Osteoblast (primary cell): ENCODE results near the gene PPP2R5A. TPM values are rescaled to one million over a fixed set of nuclear protein-coding genes. Genes with fewer than 3 reads are reported as not detected.

ENCODE experiments used
- DNase-seq: peaks from one replicate; pipeline ENCODE4 v3.0.0; 2011; ENCODE audit warnings: low spot score, mixed read lengths; ENCODE audit not compliant: insufficient read length; ENCODE audit errors: missing footprints
- H2AFZ ChIP-seq: 2 replicates; pipeline ENCODE4 v1.6.0; 2011; ENCODE audit warnings: mild to moderate bottlenecking, low read length
- H3K27ac ChIP-seq: 2 replicates; pipeline ENCODE4 v1.5.1; 2011; ENCODE audit warnings: mild to moderate bottlenecking, low read depth, low read length, moderate library complexity
- H3K27me3 ChIP-seq: 2 replicates; pipeline ENCODE4 v1.6.0; 2012; ENCODE audit warnings: mild to moderate bottlenecking, control low read depth, inconsistent platforms, low read length, moderate library complexity; ENCODE audit not compliant: insufficient read depth
- H3K36me3 ChIP-seq: 2 replicates; pipeline ENCODE4 v1.5.1; 2011; ENCODE audit warnings: mild to moderate bottlenecking, low read length, control low read depth, moderate library complexity; ENCODE audit not compliant: insufficient read depth
- H3K4me1 ChIP-seq: 2 replicates; pipeline ENCODE4 v1.5.1; 2011; ENCODE audit warnings: mild to moderate bottlenecking, low read length, control low read depth, moderate library complexity; ENCODE audit not compliant: insufficient read depth
- H3K4me2 ChIP-seq: 2 replicates; pipeline ENCODE4 v1.6.0; 2011; ENCODE audit warnings: mild to moderate bottlenecking, low read length; ENCODE audit not compliant: insufficient read depth
- H3K4me3 ChIP-seq: fragments of 200-600 bp; sonication (generic); 3 replicates; pipeline ENCODE4 v1.5.1; 2012; ENCODE audit warnings: mild to moderate bottlenecking, low read length, inconsistent platforms; ENCODE audit not compliant: insufficient read depth
- H3K79me2 ChIP-seq: 2 replicates; pipeline ENCODE4 v1.6.0; 2012; ENCODE audit warnings: mild to moderate bottlenecking, low read length, control low read depth, inconsistent platforms; ENCODE audit not compliant: insufficient read depth
- H3K9me3 ChIP-seq: 2 replicates; pipeline ENCODE4 v1.5.1; 2011; ENCODE audit warnings: low read depth, low read length, control low read depth
- H4K20me1 ChIP-seq: 2 replicates; pipeline ENCODE4 v1.6.0; 2012; ENCODE audit warnings: mild to moderate bottlenecking, low read length, control low read depth; ENCODE audit not compliant: insufficient read depth
- total RNA-seq: library from RNA; depleted of rRNA; stranded (reverse); fragments of >200 nt; gene quantifications from 2 replicates; pipeline ENCODE4 v1.2.3, GENCODE V29; 2012
- TF ChIP-seq, protein P1 (sequence below): IDR thresholded peaks from 2 replicates; pipeline ENCODE4 v1.5.1; 2011; ENCODE audit warnings: mild to moderate bottlenecking, low read depth, low read length, moderate library complexity; ENCODE audit errors: extremely low read depth

PPP2R5A gene
- total RNA-seq, 1 donor: 21.4 TPM

DNA sequence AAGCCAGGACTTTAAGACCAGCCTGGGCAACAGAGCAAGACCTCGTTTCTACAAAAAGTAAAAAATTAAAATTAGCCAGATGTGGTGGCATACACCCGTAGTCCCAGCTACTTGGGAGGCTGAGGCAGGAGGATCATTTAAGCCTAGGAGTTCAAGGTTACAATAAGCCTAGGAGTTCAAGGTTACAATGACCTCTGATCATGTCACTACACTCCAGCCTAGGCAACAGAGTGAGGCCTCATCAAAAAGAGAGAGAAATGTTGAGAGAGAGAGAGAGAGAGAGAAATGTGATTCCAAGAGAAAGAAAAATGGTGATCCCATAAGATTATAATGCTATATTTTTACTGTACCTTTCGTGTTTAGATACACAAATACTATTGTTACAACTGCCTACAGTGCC lies 69.3 kb downstream of the PPP2R5A start:
- no peak overlapping the region for H3K4me2 ChIP-seq
- H3K27ac ChIP-seq: no peak overlapping the region
- DNase-seq: no peak
- H3K36me3 ChIP-seq: peaks cover 14% of the 10 kb centered on the region
- H4K20me1 ChIP-seq: no peaks in the 10 kb centered on the region
- H2AFZ ChIP-seq: no peak overlapping the region
- TF ChIP-seq, protein P1, sequence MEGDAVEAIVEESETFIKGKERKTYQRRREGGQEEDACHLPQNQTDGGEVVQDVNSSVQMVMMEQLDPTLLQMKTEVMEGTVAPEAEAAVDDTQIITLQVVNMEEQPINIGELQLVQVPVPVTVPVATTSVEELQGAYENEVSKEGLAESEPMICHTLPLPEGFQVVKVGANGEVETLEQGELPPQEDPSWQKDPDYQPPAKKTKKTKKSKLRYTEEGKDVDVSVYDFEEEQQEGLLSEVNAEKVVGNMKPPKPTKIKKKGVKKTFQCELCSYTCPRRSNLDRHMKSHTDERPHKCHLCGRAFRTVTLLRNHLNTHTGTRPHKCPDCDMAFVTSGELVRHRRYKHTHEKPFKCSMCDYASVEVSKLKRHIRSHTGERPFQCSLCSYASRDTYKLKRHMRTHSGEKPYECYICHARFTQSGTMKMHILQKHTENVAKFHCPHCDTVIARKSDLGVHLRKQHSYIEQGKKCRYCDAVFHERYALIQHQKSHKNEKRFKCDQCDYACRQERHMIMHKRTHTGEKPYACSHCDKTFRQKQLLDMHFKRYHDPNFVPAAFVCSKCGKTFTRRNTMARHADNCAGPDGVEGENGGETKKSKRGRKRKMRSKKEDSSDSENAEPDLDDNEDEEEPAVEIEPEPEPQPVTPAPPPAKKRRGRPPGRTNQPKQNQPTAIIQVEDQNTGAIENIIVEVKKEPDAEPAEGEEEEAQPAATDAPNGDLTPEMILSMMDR: no peak
- no peaks in the 10 kb centered on the region for H3K9me3 ChIP-seq
- no peaks in the 10 kb centered on the region for H3K27me3 ChIP-seq
- H3K4me1 ChIP-seq: peaks cover 10% of the 10 kb centered on the region
- H3K4me3 ChIP-seq: no peak overlapping the region
- no peaks in the 10 kb centered on the region for H3K79me2 ChIP-seq

- H3K9me3 ChIP-seq: no peaks in the 10 kb centered on the region
- DNase-seq: no peak
- no peaks in the 10 kb centered on the region for H4K20me1 ChIP-seq
- TF ChIP-seq, protein P1: no peak
- no peaks in the 10 kb centered on the region for H3K79me2 ChIP-seq
- H3K4me2 ChIP-seq: no peak overlapping the region
- no peak overlapping the region for H3K27ac ChIP-seq
- H3K36me3 ChIP-seq: peaks cover 22% of the 10 kb centered on the region
- H2AFZ ChIP-seq: no peak overlapping the region
- peaks cover 10% of the 10 kb centered on the region for H3K4me1 ChIP-seq
- H3K4me3 ChIP-seq: no peak overlapping the region
- no peaks in the 10 kb centered on the region for H3K27me3 ChIP-seq
Measured at GRCh38 chr1:212355230-212355969, 70.2 kb downstream of the PPP2R5A start.

- H3K4me1 ChIP-seq: peaks cover 7% of the 10 kb centered on the region
- DNase-seq: no peak
- H3K36me3 ChIP-seq: peaks cover 27% of the 10 kb centered on the region
- H3K27me3 ChIP-seq: no peaks in the 10 kb centered on the region
- no peak overlapping the region for H3K4me3 ChIP-seq
- no peak overlapping the region for H3K27ac ChIP-seq
- H3K9me3 ChIP-seq: no peaks in the 10 kb centered on the region
- no peak overlapping the region for H3K4me2 ChIP-seq
- no peaks in the 10 kb centered on the region for H4K20me1 ChIP-seq
- H2AFZ ChIP-seq: no peak overlapping the region
- TF ChIP-seq, protein P1: no peak
- no peaks in the 10 kb centered on the region for H3K79me2 ChIP-seq
Measured at GRCh38 chr1:212359794-212360479, 74.7 kb downstream of the PPP2R5A start.

DNA sequence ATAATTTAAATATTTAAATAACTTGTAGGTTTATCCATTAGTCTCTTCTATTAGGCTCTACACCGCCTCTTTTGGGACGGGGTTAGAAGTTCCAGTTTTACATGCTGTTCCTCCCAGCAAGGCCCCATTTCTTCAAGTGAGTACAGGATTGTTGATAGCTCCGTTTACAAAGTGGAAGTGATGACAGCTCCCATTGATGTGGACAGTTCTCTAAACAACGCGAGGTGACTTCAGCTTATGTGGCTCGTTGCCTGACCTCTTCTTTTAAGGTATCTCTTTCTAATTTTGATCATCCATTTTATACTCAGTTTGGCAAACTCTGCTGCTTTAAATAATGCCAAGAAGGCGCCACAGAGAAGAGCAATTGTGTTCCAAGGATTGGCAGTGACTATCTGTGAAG lies 79.8 kb downstream of the PPP2R5A start:
- Histone ChIP-seq H2AFZ (no peak overlapping the region), H3K27ac (no peak overlapping the region), H3K36me3 (peaks cover 17% of the 10 kb centered on the region), H3K4me1 (peaks cover 7% of the 10 kb centered on the region), H3K4me2 (no peak overlapping the region), H3K79me2 (no peaks in the 10 kb centered on the region), H4K20me1 (no peaks in the 10 kb centered on the region), H3K27me3 (no peaks in the 10 kb centered on the region), H3K9me3 (no peaks in the 10 kb centered on the region), H3K4me3 (no peak overlapping the region)
- TF ChIP-seq, protein P1: no peak
- no peak for DNase-seq
